Activated CD4-positive, alpha-beta T cell treated with anti-CD3 and anti-CD28 coated beads, Interleukin-10, Interleukin-2, amounts not matched to agents 100 ng/mL and 50 ng/mL, durations not matched to agents 16 hours and 8 hours (primary cell): ENCODE data around the gene NEURL1B.
"Not testable (repeated sequence)": the region's sequence is repeated elsewhere in the genome, so short reads cannot be mapped to it uniquely, and the experiment has no call there.

Experiments used
- DNase-seq: peaks from one replicate; pipeline ENCODE4 v3.0.0-alpha.2; 2020

Gene NEURL1B

DNA sequence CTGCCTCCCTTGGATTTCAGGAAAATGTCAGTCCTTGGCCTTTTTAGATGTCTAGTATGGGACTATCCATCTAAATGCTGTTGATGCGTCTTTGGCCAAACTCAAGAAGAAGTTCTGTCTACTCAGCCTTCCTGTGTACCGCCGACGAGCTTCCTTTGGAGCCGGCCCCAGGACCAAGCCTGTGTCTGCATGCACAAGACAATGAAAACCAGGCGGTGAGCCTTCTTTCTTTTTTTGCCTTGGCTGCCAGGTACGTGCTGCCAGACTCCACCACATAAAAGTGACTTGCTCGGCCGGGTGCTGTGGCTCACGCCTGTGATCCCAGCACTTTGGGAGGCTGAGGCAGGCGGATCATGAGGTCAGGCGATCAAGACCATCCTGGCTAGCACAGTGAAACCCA is 6.0 kb upstream of the NEURL1B start:
- DNase-seq: no peak

GRCh38 chr5:172636279-172637050 is 4.6 kb upstream of the NEURL1B start:
- DNase-seq: no peak

DNA sequence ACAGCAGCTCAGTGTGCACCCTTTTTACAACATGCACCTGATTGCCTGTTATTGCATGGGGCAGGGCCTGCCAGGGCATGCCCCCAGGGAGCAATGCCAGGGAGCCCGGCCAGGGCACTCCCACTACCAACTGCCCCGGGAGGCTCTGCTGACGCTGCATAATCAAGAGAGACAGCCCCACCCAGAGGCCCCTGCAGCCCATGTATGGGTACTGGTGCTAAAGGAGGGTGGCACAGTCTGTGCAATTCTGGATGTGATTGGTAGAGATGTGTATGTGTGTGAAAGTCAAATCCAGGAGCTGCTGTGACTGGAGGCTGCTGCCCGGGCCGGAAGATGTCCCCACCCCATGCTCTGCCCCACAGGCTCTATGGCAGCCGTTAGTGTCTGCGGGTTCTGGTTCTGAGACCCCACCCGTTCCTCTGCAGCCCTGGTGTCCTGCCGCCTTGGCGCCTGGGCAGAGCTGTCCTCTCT is 3.9 kb upstream of the NEURL1B start:
- DNase-seq: no peak

DNA sequence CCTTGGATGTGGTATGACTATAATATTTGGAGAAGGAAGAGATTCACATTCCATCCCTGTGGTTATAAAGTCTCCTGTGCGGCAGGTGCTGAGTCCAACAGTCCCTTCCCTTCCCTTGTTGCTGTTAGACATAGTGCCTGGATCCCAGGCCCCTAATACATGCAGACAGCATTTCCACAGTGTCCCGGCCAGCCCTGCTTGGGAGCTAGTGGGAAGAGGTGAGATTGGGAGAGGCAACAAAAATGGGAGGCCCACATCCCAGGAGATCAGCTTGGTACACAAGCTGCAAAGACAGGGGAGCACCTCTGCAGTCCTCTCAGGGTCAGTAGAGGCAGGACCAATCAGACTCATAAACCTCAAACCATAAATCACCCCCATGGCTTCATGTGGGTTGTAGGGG is 3.3 kb upstream of the NEURL1B start:
- DNase-seq: no peak

GRCh38 chr5:172638209-172638768 is 2.8 kb upstream of the NEURL1B start:
- DNase-seq: no peak

DNA sequence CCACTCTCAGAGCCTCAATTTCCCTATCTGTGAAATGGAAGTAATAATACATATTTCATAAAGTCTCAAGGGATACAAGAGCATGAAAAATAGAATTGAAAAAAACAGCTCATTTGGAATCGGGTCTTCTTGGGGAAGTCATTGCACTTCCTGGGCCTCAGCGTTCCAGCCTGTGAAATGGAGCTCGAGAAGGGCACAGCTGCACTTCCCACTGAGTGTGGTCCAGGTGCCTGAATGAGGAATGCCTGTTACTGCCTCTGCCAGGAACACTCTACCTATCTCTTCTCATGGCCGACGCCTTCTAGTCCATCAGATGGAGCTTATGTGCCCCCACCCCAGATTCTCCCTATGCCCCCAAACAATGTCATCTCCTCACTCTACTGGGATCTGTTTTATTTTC is 924 bp upstream of the NEURL1B start:
- no peak for DNase-seq

DNA sequence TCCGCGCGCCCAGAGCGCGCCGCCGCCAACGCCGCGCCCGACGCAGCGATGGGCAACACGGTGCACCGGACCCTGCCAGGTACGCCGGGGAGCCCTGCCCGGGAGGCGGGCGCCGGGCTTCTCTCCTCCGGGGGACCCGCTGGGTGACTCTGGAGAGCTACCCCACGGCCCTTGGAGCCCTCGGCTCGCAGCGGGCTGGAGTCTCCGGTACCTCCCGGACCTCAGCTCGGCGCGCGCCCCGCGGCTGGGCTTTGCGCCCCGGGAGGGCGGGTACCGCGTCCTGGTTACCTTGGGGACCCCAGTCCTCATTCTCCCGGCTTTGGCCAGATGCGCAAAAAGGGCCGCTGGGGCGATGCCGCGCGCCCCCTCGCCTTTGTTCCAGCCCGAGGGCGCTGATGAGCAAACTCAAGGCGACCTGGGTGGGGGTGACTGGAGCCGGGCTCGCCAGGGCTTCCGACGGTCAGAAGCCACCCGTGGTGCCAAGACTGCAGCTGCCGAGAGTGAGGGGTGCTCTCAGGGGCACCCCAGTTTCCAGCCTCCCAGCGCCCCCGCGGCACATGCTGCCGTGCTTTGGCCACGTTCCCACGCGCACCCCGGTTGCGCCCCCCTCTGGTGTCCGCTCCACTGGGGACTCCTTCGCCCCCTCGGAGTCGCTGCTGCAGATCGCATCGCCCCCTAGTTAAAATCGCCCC is 442 bp downstream of the NEURL1B start:
- DNase-seq: no peak

- no peak for DNase-seq
These were observed 967 bp downstream of the NEURL1B start for GRCh38 chr5:172642051-172642409.

- DNase-seq: no peak
These were observed 1.4 kb downstream of the NEURL1B start for GRCh38 chr5:172642486-172642885.

DNA sequence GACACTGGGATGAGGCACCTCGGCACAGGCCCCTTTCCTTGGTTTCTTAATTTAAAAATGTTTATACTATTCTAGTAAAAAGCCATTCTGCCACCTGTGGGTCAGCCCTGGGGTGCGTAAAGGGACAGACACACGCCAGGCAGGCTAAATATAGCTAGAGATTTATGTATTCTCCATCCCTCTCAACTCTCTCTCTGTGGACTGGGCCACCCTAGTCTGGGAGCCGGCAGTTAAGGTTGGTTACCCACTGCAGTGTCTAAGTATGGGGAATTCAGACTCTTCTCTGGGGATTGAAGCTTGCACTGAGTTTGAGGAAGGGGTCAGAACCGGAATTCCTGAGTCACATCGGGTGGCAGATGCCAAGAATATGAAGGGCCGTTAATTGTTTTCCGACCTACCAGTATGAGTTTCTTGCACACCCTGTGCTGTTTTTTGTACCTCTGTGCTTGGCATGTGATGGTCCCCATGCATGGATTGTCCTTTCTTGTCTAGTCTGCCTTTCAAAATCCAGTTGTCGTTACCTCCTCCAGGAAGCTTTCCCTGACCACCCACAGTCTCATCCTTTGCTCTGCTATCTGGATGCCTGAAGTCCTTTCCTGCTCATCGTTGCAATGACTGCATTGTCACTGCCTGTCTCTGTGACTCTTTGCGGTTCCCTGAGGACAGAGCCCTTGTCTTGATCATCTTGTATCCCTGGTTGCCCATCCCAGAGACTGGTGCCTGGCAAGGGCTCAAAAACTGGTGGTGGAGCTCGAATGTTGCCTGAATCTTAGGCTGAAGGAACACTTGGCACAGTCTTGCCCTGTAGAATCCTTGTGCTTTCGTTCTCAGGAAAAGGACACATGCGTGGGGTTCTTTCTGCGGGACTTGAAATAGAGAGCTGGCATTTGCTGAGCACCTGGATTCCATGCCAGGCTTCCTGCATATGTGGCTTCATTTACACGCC is 2.1 kb downstream of the NEURL1B start:
- DNase-seq: no peak

- no peak for DNase-seq
These were observed 3.2 kb downstream of the NEURL1B start for GRCh38 chr5:172644266-172644665.

DNA sequence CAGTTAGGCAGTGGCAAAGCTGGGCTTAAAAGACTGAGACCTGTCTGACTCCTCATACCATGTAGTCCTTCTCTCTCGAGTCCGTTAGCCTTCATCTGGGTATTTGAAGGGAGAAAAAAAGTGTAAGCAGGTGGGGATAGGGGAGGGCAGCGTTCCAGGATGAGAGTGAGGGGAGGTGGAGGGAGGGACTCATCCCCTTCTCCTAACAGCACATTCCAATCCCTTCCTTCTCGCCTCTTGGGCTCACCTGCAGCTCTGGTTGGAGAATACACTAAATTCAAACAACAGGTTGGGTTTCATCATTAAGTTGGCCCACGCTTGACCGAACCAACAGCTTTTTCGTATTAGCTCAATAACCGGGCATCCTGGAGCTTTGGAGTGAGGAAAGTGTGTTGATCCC is 3.6 kb downstream of the NEURL1B start:
- no peak for DNase-seq

DNA sequence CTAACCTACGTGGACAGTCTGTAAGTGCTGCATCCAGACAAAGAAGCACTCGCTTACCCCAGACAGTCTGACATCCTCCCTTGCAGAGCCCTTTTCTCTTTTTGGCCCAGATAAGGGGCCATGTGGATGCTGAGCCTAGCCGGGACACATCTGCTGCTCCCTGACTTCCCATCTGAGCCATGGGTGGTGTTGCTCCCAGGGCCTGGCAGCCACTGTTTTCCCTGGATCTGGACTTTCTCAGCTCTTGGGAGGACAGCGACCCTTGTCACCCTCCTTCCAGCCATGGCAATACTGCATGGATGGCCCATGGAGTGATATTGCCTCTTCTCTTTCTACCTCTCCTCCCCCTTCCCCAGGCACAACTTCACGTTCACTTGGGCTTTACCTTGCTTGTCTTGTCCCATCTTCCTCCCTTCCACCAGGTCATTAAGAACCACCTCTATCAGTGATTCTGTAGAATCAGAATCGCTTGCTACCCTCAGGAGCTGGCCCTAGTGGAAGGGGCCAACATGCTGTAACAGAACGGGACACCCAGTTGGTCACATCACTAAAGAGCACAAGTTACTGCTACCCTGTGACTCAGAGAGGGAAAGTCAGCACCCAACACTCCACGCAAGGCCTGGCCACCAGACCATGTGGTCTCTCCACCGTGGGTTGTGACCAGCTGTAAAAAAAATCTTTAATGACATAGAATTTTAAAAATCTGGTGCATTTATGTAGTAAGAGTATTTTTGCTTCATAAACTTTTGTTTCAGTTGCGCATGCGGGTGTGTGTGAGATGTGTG is 4.4 kb downstream of the NEURL1B start:
- DNase-seq: no peak

GRCh38 chr5:172646716-172647285 is 5.7 kb downstream of the NEURL1B start:
- DNase-seq: no peak

DNA sequence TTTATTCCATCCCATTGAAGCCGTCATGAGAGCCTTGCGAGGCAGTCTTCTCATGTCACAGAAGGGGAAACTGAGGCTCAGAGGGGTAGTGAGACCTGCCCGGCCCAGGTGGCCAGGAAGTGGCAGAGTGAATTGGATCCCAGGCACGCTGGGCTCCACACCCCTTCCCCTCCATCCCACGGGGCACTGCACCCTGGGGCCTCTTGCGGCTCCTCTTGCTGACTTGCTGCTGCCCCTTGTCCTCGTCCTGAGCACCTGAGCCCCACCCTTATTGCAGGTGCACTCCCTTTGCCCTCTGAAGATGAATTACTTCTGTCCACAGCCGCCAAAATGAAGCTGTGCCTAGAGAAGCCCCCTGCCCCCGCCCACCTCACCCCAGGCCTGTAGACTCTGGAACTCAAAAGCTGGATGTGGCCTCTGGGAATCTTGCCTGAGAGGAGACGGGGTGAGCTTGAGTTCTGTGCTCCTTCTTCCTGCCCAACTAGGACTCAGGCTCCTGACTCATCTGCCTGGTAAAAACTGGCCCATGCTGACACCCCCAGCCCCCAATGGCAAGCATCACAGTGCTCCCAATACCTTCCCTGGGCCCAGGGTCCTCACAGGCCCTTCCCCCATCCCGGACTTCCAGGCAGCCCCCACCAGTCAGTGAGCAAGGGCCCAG is 6.4 kb downstream of the NEURL1B start:
- DNase-seq: no peak

GRCh38 chr5:172648013-172648381 is 6.9 kb downstream of the NEURL1B start:
- no peak for DNase-seq

DNA sequence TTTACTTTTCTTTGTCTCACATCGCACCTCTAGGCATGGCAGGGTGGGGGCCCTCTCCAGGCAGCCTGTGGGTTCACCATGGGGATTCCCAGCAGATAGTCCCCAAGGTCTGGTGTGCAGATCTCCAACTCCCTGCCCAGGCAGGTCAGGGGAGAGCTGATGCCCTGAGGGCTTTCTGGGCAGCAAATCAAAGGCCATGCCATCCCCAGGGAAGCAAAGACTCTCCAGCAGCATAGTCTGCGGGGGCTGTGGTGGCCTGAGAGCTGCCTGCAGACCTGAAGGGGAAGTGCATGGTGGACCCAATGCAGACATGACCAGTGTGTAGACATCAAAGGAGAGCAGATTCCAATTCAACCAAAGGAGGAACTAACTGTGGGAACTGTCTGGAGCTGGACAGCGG is 7.7 kb downstream of the NEURL1B start:
- no peak for DNase-seq

DNA sequence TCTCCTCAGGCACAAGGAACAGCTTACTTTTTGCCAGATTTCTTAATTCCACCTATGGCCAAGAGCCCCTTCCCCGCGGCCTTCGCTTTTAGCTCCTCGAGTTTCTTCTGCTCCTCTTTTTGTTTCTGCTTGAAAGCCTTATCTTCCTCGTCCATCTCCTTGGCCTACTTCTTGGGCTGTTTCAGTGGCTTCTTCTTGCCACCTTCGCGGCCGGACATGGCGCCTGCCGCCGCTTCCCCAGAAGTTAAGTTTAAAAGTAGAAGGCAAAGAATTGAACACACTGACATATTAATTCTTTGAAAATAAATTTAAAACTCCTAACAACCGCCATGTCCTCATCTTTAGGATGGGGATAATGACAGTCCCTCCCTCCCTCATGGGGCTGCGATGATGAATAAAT is 15.4 kb downstream of the NEURL1B start:
- not testable (repeated sequence) for DNase-seq

DNA sequence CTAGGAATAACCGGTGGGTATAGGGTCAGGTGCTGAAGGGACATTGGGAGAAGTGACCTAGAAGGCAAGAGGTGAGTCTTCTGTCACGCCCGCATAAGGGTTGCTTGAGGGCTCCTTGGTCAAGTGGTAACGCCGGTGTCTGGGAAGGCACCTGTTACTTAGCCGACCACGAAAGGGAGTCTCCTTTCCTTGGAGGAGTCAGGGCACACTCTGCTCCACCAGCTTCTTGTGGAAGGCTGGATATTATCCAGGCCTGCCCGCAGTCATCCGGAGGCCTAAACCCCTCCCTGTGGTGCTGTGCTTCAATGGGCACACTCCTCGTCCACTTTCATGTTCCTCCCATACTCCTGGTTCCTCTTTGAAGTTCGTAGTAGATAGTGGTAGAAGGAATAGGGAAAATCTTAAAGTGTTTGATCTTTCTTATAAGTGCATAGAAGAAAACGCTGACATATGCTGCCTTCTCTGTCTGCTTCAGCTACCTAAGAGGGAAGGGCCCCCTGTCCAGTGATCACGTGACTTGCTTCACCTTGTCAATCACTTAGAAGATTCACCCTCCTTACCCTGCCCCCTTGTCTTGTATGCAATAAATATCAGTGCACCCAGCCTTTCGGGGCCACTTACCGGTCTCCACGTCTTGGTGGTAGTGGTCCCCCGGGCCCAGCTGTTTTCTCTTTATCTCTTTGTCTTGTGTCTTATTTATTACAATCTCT is 16.6 kb downstream of the NEURL1B start:
- DNase-seq: not testable (repeated sequence)

DNA sequence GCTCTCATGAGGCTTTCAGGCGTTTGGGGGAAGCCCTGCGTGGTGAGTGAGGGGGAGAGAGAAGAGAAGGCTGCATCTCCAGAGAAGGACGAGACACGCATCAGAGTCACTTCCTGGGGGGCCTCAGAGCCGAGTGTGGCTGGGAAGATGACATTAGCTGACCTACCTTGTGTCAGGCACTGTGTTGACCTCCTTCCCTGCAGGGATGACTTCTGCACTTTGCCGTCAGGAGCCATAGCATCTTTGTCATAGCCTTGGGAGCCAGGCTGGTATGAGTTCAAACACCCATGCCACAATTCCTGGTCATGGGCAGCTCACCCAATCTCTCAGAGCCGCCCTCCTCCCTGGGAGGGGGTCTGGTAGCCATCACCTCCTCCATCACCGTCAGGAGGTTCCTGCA is 17.3 kb downstream of the NEURL1B start:
- no peak for DNase-seq
